ENCODE measurements around the gene UGT2A1.

GRCh38 chr4:69589884-69590283 is 63.2 kb downstream of the UGT2A1 start:
- no peak for TF ChIP-seq CTCF (IDR thresholded peaks at IDR 0.05 in 2 of 3, conservative IDR thresholded peaks at IDR 0.05 in 1 of 3; ENCODE audit: borderline replicate concordance in 1 of 3, insufficient read depth in 1 of 3, low read depth in 2 of 3, low read length in 2 of 3)
- no peak for TF ChIP-seq MAX (IDR thresholded peaks at IDR 0.05)
- TF ChIP-seq SP1 (IDR thresholded peaks at IDR 0.05; ENCODE audit: low read depth): no peak

All from HCT116 (cell line).